Neural cell (in vitro differentiated cells): ENCODE results near the gene HEPACAM. TPM values are rescaled to one million over a fixed set of nuclear protein-coding genes. Genes with fewer than 3 reads are reported as not detected.

ENCODE experiments used
- H2AFZ ChIP-seq: fragments of 200-600, 300-800 bp; sonication (generic), shearing (Covaris generic); 2 replicates; pipeline ENCODE4 v1.6.0; 2014; ENCODE audit warnings: low read depth, mild to moderate bottlenecking, antibody characterized with exemption, low read length, moderate library complexity
- H3F3A ChIP-seq: fragments of 200-600 bp; shearing (Covaris generic); 2 replicates; pipeline ENCODE4 v1.6.1; 2016; ENCODE audit warnings: mild to moderate bottlenecking, moderate library complexity, mixed read lengths, antibody characterized with exemption, low read length; ENCODE audit not compliant: insufficient read depth, poor library complexity, severe bottlenecking
- H3K27ac ChIP-seq: fragments of 200-600, 300-800 bp; sonication (generic), shearing (Covaris generic); 2 replicates; pipeline ENCODE4 v1.5.1; 2014; ENCODE audit warnings: mild to moderate bottlenecking, low read length, moderate library complexity
- H3K27me3 ChIP-seq: fragments of 300-800, 200-600 bp; sonication (generic), shearing (Covaris generic); 2 replicates; pipeline ENCODE4 v1.6.0; 2014; ENCODE audit warnings: mild to moderate bottlenecking, low read depth, low read length, moderate library complexity; ENCODE audit not compliant: insufficient read depth
- H3K36me3 ChIP-seq: fragments of 300-800, 200-600 bp; sonication (generic), shearing (Covaris generic); 2 replicates; pipeline ENCODE4 v1.5.1; 2014; ENCODE audit warnings: mild to moderate bottlenecking, antibody characterized with exemption, low read length, moderate library complexity; ENCODE audit not compliant: insufficient read depth
- H3K4me2 ChIP-seq: fragments of 300-800, 200-600 bp; sonication (generic), shearing (Covaris generic); 2 replicates; pipeline ENCODE4 v1.6.0; 2014; ENCODE audit warnings: mild to moderate bottlenecking, low read length
- H3K4me3 ChIP-seq: fragments of 300-800, 200-600 bp; sonication (generic), shearing (Covaris generic); 2 replicates; pipeline ENCODE4 v1.5.1; 2014; ENCODE audit warnings: mild to moderate bottlenecking, low read length, moderate library complexity
- H3K79me2 ChIP-seq: fragments of 200-600 bp; shearing (Covaris generic); replicated peaks from 2 replicates; pipeline ENCODE4 v1.6.0; 2014; ENCODE audit warnings: mild to moderate bottlenecking, low read length, moderate library complexity; ENCODE audit not compliant: insufficient read depth
- H3K9ac ChIP-seq: fragments of 300-800, 200-600 bp; sonication (generic), shearing (Covaris generic); 2 replicates; pipeline ENCODE4 v1.6.1; 2016; ENCODE audit warnings: mild to moderate bottlenecking, low read length, mixed read lengths
- H3K9me2 ChIP-seq: fragments of 200-600 bp; shearing (Covaris generic); 2 replicates; pipeline ENCODE4 v1.6.1; 2016; ENCODE audit warnings: mild to moderate bottlenecking, low read length, mixed read lengths; ENCODE audit not compliant: insufficient read depth
- H3K9me3 ChIP-seq: fragments of 200-600, 300-800 bp; sonication (generic), shearing (Covaris generic); 2 replicates; pipeline ENCODE4 v1.6.1; 2016; ENCODE audit warnings: mild to moderate bottlenecking, mixed run types, low read length, moderate library complexity, mixed read lengths
- H4K20me1 ChIP-seq: fragments of 200-600 bp; shearing (Covaris generic); 2 replicates; pipeline ENCODE4 v1.6.1; 2016; ENCODE audit warnings: mild to moderate bottlenecking, mixed run types; ENCODE audit not compliant: insufficient read depth
- EP300 ChIP-seq: fragments of 450-650 bp; conservative IDR thresholded peaks from 2 replicates; pipeline ENCODE4 v1.6.1; 2014; ENCODE audit warnings: antibody characterized with exemption, mild to moderate bottlenecking, moderate library complexity; ENCODE audit not compliant: poor library complexity, severe bottlenecking
- EZH2 ChIP-seq: fragments of 200-600, 300-800 bp; shearing (Covaris generic), sonication (generic); IDR thresholded peaks from 2 replicates; pipeline ENCODE4 v1.6.1; 2014; ENCODE audit warnings: antibody characterized with exemption, low read length, borderline replicate concordance, mild to moderate bottlenecking; ENCODE audit not compliant: insufficient read depth, poor library complexity, severe bottlenecking
- MXI1 ChIP-seq: fragments of 450-650 bp; conservative IDR thresholded peaks from 2 replicates; pipeline ENCODE4 v1.6.1; 2014; ENCODE audit warnings: antibody characterized with exemption, mild to moderate bottlenecking; ENCODE audit not compliant: poor library complexity, severe bottlenecking
- POLR2AphosphoS5 ChIP-seq: IDR thresholded peaks from 2 replicates; pipeline ENCODE4 v1.6.1; 2012
- RAD21 ChIP-seq: fragments of 450-650 bp; conservative IDR thresholded peaks from 2 replicates; pipeline ENCODE4 v1.6.1; 2014; ENCODE audit warnings: antibody characterized with exemption, mild to moderate bottlenecking, moderate library complexity
- SMC3 ChIP-seq: fragments of 450-650 bp; conservative IDR thresholded peaks from 2 replicates; pipeline ENCODE4 v1.6.1; 2014; ENCODE audit warnings: antibody characterized with exemption, mild to moderate bottlenecking, moderate library complexity; ENCODE audit not compliant: poor library complexity
- TAF1 ChIP-seq: IDR thresholded peaks from 2 replicates; pipeline ENCODE4 v1.6.1; 2012; ENCODE audit warnings: low read depth
- polyA plus RNA-seq: library from polyadenylated mRNA; depleted of rRNA; stranded (reverse); fragments of >200 nt; gene quantifications from 2 replicates; pipeline ENCODE4 v1.2.3, GENCODE V29; 2014
- TF ChIP-seq, protein P1 (sequence below): IDR thresholded peaks from 2 replicates; pipeline ENCODE4 v1.6.1; 2012; ENCODE audit warnings: borderline replicate concordance
- TF ChIP-seq, protein P2 (sequence below): fragments of 450-650 bp; IDR thresholded peaks from 2 replicates; pipeline ENCODE4 v1.5.1; 2014; ENCODE audit warnings: antibody characterized with exemption, mild to moderate bottlenecking, moderate library complexity; ENCODE audit not compliant: poor library complexity, severe bottlenecking

Gene HEPACAM
- polyA plus RNA-seq, 1 donor from 2014 or later, result not detected

DNA sequence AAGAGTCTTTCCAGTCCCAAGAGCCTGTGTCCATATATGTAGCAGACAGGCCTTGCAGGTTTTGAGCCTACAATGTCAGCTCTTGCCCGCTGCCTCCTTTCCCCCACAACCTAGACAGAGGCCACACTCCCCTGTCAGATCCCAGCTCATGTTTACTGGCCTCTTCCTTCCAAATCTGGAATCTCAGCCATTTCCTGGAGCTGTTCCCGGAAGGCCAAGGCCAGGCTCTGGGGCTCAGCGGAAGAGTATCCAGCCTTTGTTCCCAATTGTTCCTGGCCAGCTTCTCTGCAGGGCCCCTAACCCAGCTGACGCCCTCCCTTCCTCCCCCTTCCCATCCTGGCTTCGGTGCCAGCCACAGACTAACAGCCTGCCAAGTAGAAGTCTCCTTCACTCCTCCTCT lies 37.1 kb downstream of the HEPACAM start:
- no peaks in the 10 kb centered on the region for H3K79me2 ChIP-seq
- H3K4me2 ChIP-seq, result no peak overlapping the region
- H3K36me3 ChIP-seq, result no peaks in the 10 kb centered on the region
- H3K27me3 ChIP-seq, result no peaks in the 10 kb centered on the region
- no peaks in the 10 kb centered on the region for H3K9me2 ChIP-seq
- H3K9ac ChIP-seq, result no peak overlapping the region
- H3K4me3 ChIP-seq, result no peak overlapping the region
- no peaks in the 10 kb centered on the region for H3K9me3 ChIP-seq
- no peaks in the 10 kb centered on the region for H4K20me1 ChIP-seq
- no peaks in the 10 kb centered on the region for H3F3A ChIP-seq
- H3K27ac ChIP-seq, result no peak overlapping the region
- H2AFZ ChIP-seq, result no peak overlapping the region
- TF ChIP-seq RAD21 (no peak), MXI1 (no peak), TAF1 (no peak), SMC3 (no peak)

DNA sequence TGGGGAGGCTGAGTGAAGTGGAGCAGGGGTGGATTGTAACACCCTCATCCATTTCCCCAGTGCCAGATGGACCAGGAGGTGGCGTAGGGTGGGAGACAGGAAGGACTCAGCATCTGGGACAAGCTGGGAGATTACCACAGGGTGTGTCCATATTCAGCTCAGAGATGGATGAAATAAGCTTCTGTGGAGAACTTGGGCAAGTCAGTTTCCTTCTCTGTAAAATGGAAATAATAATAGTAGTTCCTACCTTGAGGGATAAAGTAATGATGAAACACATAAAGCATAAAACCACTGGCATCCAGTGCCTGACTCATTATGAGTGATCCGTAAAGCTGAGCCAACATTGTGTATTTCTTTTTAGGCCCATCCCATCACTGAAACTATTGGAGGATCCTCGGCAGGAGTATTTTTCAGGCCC lies 37.6 kb downstream of the HEPACAM start:
- no peak overlapping the region for H3K4me3 ChIP-seq
- H3K9me2 ChIP-seq, result no peaks in the 10 kb centered on the region
- no peaks in the 10 kb centered on the region for H4K20me1 ChIP-seq
- TF ChIP-seq TAF1, result no peak
- TF ChIP-seq, protein P1, sequence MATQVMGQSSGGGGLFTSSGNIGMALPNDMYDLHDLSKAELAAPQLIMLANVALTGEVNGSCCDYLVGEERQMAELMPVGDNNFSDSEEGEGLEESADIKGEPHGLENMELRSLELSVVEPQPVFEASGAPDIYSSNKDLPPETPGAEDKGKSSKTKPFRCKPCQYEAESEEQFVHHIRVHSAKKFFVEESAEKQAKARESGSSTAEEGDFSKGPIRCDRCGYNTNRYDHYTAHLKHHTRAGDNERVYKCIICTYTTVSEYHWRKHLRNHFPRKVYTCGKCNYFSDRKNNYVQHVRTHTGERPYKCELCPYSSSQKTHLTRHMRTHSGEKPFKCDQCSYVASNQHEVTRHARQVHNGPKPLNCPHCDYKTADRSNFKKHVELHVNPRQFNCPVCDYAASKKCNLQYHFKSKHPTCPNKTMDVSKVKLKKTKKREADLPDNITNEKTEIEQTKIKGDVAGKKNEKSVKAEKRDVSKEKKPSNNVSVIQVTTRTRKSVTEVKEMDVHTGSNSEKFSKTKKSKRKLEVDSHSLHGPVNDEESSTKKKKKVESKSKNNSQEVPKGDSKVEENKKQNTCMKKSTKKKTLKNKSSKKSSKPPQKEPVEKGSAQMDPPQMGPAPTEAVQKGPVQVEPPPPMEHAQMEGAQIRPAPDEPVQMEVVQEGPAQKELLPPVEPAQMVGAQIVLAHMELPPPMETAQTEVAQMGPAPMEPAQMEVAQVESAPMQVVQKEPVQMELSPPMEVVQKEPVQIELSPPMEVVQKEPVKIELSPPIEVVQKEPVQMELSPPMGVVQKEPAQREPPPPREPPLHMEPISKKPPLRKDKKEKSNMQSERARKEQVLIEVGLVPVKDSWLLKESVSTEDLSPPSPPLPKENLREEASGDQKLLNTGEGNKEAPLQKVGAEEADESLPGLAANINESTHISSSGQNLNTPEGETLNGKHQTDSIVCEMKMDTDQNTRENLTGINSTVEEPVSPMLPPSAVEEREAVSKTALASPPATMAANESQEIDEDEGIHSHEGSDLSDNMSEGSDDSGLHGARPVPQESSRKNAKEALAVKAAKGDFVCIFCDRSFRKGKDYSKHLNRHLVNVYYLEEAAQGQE, result no peak
- no peak for TF ChIP-seq POLR2AphosphoS5
- TF ChIP-seq EP300, result no peak
- no peak for TF ChIP-seq RAD21
- no peak for TF ChIP-seq SMC3
- no peak for TF ChIP-seq MXI1
- TF ChIP-seq, protein P2, sequence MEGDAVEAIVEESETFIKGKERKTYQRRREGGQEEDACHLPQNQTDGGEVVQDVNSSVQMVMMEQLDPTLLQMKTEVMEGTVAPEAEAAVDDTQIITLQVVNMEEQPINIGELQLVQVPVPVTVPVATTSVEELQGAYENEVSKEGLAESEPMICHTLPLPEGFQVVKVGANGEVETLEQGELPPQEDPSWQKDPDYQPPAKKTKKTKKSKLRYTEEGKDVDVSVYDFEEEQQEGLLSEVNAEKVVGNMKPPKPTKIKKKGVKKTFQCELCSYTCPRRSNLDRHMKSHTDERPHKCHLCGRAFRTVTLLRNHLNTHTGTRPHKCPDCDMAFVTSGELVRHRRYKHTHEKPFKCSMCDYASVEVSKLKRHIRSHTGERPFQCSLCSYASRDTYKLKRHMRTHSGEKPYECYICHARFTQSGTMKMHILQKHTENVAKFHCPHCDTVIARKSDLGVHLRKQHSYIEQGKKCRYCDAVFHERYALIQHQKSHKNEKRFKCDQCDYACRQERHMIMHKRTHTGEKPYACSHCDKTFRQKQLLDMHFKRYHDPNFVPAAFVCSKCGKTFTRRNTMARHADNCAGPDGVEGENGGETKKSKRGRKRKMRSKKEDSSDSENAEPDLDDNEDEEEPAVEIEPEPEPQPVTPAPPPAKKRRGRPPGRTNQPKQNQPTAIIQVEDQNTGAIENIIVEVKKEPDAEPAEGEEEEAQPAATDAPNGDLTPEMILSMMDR, result no peak
- no peak for TF ChIP-seq EZH2
- no peaks in the 10 kb centered on the region for H3K79me2 ChIP-seq
- H3F3A ChIP-seq, result no peaks in the 10 kb centered on the region
- H3K27me3 ChIP-seq, result no peaks in the 10 kb centered on the region
- H3K9me3 ChIP-seq, result no peaks in the 10 kb centered on the region
- H3K9ac ChIP-seq, result no peak overlapping the region
- no peak overlapping the region for H2AFZ ChIP-seq
- no peak overlapping the region for H3K4me2 ChIP-seq
- no peaks in the 10 kb centered on the region for H3K36me3 ChIP-seq
- H3K27ac ChIP-seq, result no peak overlapping the region
